Natural killer cell treated with Interleukin-12 subunit alpha and Interleukin-12 subunit beta and Interleukin-15 and Interleukin-18, amount 100 ng/mL, for 72 hours (primary cell): ENCODE results near the gene APOL4. TPM values are rescaled to one million over a fixed set of nuclear protein-coding genes. Genes with fewer than 3 reads are reported as not detected.
"Not testable (repeated sequence)": the region's sequence is repeated elsewhere in the genome, so short reads cannot be mapped to it uniquely, and the experiment has no call there.

Experiments used
- ATAC-seq, 2 donors: fragments of 150-1000 bp; cut with Tn5 transposase in 1 of 2; sonication (Bioruptor Pico), chemical (Tn5 transposase) in 1 of 2; 2 replicates each; pipeline ENCODE4 v1.10.0; 2021
- DNase-seq: peaks from one replicate; pipeline ENCODE4 v3.0.0; 2022; ENCODE audit warnings: low spot score
- H3K27ac Mint-ChIP-seq, 2 donors: 1 replicate in 1 of 2; 2 replicates in 1 of 2; pipeline ENCODE4 v1.8.0; 2022; ENCODE audit warnings: mixed read lengths in 2 of 2, mild to moderate bottlenecking in 1 of 2, moderate library complexity in 1 of 2
- H3K27me3 Mint-ChIP-seq, 2 donors: 1 replicate in 1 of 2; 2 replicates in 1 of 2; pipeline ENCODE4 v1.8.0; 2022; ENCODE audit warnings: mixed read lengths in 2 of 2
- H3K36me3 Mint-ChIP-seq: one replicate; pipeline ENCODE4 v1.8.0; 2022; ENCODE audit warnings: mixed read lengths
- H3K4me1 Mint-ChIP-seq, 2 donors: 1 replicate in 1 of 2; 2 replicates in 1 of 2; pipeline ENCODE4 v1.8.0; 2022; ENCODE audit warnings: low read depth in 2 of 2, mixed read lengths in 2 of 2, mild to moderate bottlenecking in 1 of 2
- H3K4me3 Mint-ChIP-seq: one replicate; pipeline ENCODE4 v1.8.0; 2022; ENCODE audit warnings: mixed read lengths
- H3K9me3 Mint-ChIP-seq: 2 replicates; pipeline ENCODE4 v1.8.0; 2022; ENCODE audit warnings: mixed read lengths
- total RNA-seq, 2 donors: library from RNA; stranded (reverse); gene quantifications; one replicate each; pipeline ENCODE4 v1.2.3, GENCODE V29; 2022

Gene APOL4
- total RNA-seq, 2 donors from 2014 or later = 0.64 to 1.5 TPM

- Mint-ChIP-seq H3K27me3 (no peaks in the 10 kb centered on the region), H3K4me3 (peak overlapping the region; percentile 93), H3K4me1 (peaks cover 83 to 87% of the 10 kb centered on the region in 2 donors), H3K9me3 (peaks cover 3% of the 10 kb centered on the region), H3K27ac (peak overlapping the region; percentile 99), H3K36me3 (peaks cover 12% of the 10 kb centered on the region)
- ATAC-seq (peak; percentile 67 to 78), DNase-seq (peak; percentile 77)
Measured at GRCh38 chr22:36156515-36157419, 44.8 kb downstream of the APOL4 start.

GRCh38 chr22:36156119-36156514 lies 45.5 kb downstream of the APOL4 start:
- Mint-ChIP-seq H3K4me3 (peak overlapping the region; percentile 93), H3K27ac (peak overlapping the region; percentile 99), H3K9me3 (peaks cover 4% of the 10 kb centered on the region), H3K4me1 (peaks cover 83 to 87% of the 10 kb centered on the region in 2 donors), H3K27me3 (no peaks in the 10 kb centered on the region), H3K36me3 (peaks cover 15% of the 10 kb centered on the region)
- DNase-seq = no peak
- no peak for ATAC-seq

DNA sequence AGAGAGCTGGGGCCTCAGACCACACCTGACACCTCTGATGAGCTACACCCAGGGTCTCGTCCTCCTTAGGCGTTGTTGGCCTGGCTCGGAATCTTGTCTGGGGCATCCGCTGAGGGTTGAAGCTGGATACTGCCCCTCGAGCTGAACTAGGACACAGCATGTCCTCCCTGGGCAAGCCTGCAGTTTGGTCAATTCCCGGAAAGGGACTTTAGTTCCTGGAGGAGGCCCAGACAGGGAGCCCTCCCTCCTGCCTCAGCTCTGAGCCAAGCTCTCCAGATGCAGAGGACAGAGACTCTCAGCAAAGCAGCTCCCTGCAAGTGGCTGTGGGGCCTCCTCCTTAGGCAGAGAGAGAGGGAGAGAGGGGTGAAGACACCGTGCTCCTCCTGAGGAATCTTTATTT lies 45.9 kb downstream of the APOL4 start:
- H3K36me3 Mint-ChIP-seq = peaks cover 15% of the 10 kb centered on the region
- ATAC-seq = no peak
- H3K4me3 Mint-ChIP-seq = peak overlapping the region; percentile 93
- H3K27me3 Mint-ChIP-seq = no peaks in the 10 kb centered on the region
- H3K4me1 Mint-ChIP-seq = peaks cover 83 to 87% of the 10 kb centered on the region in 2 donors
- peaks cover 4% of the 10 kb centered on the region for H3K9me3 Mint-ChIP-seq
- DNase-seq = peak; percentile 47
- peak overlapping the region; percentile 99 for H3K27ac Mint-ChIP-seq

GRCh38 chr22:36154423-36154945 lies 47.1 kb downstream of the APOL4 start:
- no peak for ATAC-seq
- Mint-ChIP-seq H3K4me3 (peak overlapping the region; percentile 93), H3K27me3 (no peaks in the 10 kb centered on the region), H3K9me3 (peaks cover 4% of the 10 kb centered on the region), H3K36me3 (peaks cover 15% of the 10 kb centered on the region), H3K4me1 (peaks cover 80 to 84% of the 10 kb centered on the region in 2 donors), H3K27ac (peak overlapping the region; percentile 99)
- DNase-seq = peak; percentile 39

DNA sequence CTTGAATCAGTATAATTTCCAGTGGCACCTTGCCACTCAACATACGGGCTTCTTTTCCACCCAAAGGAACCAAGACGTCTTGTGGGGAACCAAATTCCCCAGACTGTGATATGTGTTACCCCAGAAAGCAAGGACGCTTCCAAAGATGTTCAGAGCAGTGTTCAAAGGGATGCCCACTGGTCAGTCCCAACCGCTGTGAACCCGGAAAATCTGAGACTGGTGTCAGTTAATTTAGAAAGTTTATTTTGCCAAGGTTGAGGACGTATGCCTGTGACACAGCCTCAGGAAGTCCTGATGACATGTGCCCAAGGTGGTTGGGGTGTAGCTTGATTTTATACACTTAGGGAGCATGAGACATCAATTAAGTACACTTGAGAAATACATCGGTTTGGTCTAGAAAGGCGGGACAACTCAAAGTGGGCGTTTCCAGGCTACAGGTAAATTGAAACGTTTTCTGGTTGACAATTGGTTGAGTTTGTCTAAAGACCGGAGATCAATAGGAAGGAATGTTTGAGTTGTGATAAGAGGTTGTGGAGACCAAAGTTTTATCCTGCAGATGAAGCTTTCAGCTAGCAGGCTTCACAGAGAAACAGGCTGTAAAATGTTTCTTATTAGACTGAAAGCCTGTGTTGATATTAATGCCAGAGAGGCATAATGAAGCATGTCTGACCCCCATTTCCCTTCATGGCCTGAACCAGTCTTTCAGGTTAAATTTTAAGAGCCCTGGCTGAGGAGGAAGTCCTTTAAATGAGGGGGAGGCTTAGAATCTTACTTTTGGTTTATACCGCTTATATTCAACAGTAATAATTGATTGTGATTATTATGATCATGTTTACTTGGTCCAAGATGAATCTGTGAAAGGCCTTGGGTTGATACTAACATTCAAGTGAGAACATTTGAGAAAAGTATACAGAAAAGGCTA lies 47.8 kb downstream of the APOL4 start:
- Mint-ChIP-seq H3K27ac (peak overlapping the region; percentile 99), H3K27me3 (no peaks in the 10 kb centered on the region), H3K36me3 (peaks cover 15% of the 10 kb centered on the region), H3K4me3 (peak overlapping the region; percentile 3), H3K4me1 (peaks cover 78% of the 10 kb centered on the region in 2 donors), H3K9me3 (peaks cover 4% of the 10 kb centered on the region)
- no peak for ATAC-seq
- peak; percentile 56 for DNase-seq

DNA sequence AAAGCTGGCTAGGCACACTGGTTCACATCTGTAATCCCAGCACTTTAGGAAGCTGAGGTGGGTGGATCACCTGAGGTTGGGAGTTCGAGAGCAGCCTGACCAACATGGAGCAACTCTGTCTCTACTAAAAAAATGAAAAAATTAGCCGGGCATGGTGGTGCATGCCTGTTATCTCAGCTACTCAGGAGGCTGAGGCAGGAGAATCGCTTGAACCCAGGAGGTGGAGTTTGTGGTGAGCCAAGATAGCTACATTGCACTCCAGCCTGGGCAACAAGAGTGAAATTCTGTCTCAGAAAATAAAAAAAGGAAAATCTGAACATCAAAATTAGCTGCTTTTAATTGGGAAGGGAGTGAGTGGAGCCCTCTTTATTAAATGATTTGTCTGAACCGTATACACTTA lies 48.8 kb downstream of the APOL4 start:
- Mint-ChIP-seq H3K4me1 (peaks cover 70 to 76% of the 10 kb centered on the region in 2 donors), H3K36me3 (peaks cover 15% of the 10 kb centered on the region), H3K27ac (peak overlapping the region; percentile 3 to 99)
- not testable (repeated sequence) for ATAC-seq, H3K4me3 Mint-ChIP-seq, H3K27me3 Mint-ChIP-seq, DNase-seq, H3K9me3 Mint-ChIP-seq

GRCh38 chr22:36152088-36152487 lies 49.5 kb downstream of the APOL4 start:
- H3K4me3 Mint-ChIP-seq = no peak overlapping the region
- no peaks in the 10 kb centered on the region for H3K27me3 Mint-ChIP-seq
- ATAC-seq (no peak), DNase-seq (peak; percentile 12)
- H3K4me1 Mint-ChIP-seq = peaks cover 64 to 69% of the 10 kb centered on the region in 2 donors
- peak overlapping the region; percentile 3 to 76 for H3K27ac Mint-ChIP-seq
- H3K36me3 Mint-ChIP-seq = peaks cover 13% of the 10 kb centered on the region
- peaks cover 4% of the 10 kb centered on the region for H3K9me3 Mint-ChIP-seq

- H3K36me3 Mint-ChIP-seq = peaks cover 9% of the 10 kb centered on the region
- no peak for DNase-seq
Measured at GRCh38 chr22:36151006-36151595, 50.5 kb downstream of the APOL4 start.

GRCh38 chr22:36149441-36149840 lies 52.2 kb downstream of the APOL4 start:
- Mint-ChIP-seq H3K27me3 (no peaks in the 10 kb centered on the region), H3K4me3 (no peak overlapping the region), H3K9me3 (peaks cover 4% of the 10 kb centered on the region), H3K27ac (peak overlapping the region; percentile 5 to 76), H3K36me3 (peaks cover 9% of the 10 kb centered on the region), H3K4me1 (peaks cover 39 to 58% of the 10 kb centered on the region in 2 donors)
- DNase-seq = no peak
- peak; percentile 50 to 68 for ATAC-seq

More at GRCh38 chr22:36151006-36151595, 50.5 kb downstream of the APOL4 start:
- H3K27ac Mint-ChIP-seq = peak overlapping the region; percentile 3 to 76
- peaks cover 4% of the 10 kb centered on the region for H3K9me3 Mint-ChIP-seq
- H3K4me1 Mint-ChIP-seq = peaks cover 54 to 61% of the 10 kb centered on the region in 2 donors
- no peaks in the 10 kb centered on the region for H3K27me3 Mint-ChIP-seq
- no peak overlapping the region for H3K4me3 Mint-ChIP-seq
- ATAC-seq = no peak

- peak; percentile 45 for DNase-seq
- Mint-ChIP-seq H3K4me3 (no peak overlapping the region), H3K27me3 (no peaks in the 10 kb centered on the region), H3K9me3 (peaks cover 4% of the 10 kb centered on the region), H3K36me3 (peaks cover 9% of the 10 kb centered on the region), H3K27ac (peak overlapping the region in 1 of 2 donors; percentile 76), H3K4me1 (peaks cover 29 to 48% of the 10 kb centered on the region in 2 donors)
- peak; percentile 11 to 45 for ATAC-seq
Measured at GRCh38 chr22:36148411-36148810, 53.2 kb downstream of the APOL4 start.

GRCh38 chr22:36147196-36147791 lies 54.3 kb downstream of the APOL4 start:
- H3K9me3 Mint-ChIP-seq = peaks cover 4% of the 10 kb centered on the region
- no peaks in the 10 kb centered on the region for H3K27me3 Mint-ChIP-seq
- H3K4me3 Mint-ChIP-seq = no peak overlapping the region
- DNase-seq = peak; percentile 48
- peaks cover 25 to 51% of the 10 kb centered on the region in 2 donors for H3K4me1 Mint-ChIP-seq
- H3K36me3 Mint-ChIP-seq = peaks cover 8% of the 10 kb centered on the region
- H3K27ac Mint-ChIP-seq = peak overlapping the region in 1 of 2 donors; percentile 76
- ATAC-seq = no peak

DNA sequence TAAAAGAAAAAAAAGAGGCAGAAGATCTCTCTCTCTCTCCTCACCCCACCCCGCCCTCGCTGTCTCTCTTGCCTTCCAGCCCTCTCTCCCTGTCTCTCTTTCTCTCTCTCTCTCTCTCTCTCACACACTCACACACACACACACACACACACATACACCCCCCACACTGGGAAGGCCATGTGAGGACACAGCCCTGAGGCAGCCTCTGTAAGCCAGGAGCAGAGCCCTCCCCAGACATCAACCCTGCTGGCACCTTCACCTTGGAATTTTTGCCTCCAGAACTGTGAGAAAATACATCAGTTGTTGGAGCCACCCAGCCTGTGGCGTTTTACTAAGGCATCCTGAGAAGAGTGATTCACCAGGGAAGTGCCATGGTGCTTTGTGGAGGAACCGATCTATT lies 55.7 kb downstream of the APOL4 start:
- H3K36me3 Mint-ChIP-seq = peaks cover 9% of the 10 kb centered on the region
- ATAC-seq (no peak), DNase-seq (peak; percentile 58)
- peak overlapping the region; percentile 33 to 76 for H3K27ac Mint-ChIP-seq
- no peak overlapping the region for H3K4me3 Mint-ChIP-seq
- no peaks in the 10 kb centered on the region for H3K9me3 Mint-ChIP-seq
- H3K27me3 Mint-ChIP-seq = no peaks in the 10 kb centered on the region
- H3K4me1 Mint-ChIP-seq = peaks cover 11 to 41% of the 10 kb centered on the region in 2 donors
